ENCODE results near the gene NCAPG.

Gene NCAPG

GRCh38 chr4:17810260-17811077 is at the start of gene NCAPG, which contains the start of gene DCAF16:
Gene NCAPG (plus strand): TSS chr4:17810979. CDS start chr4:17811078, 99 bp downstream.
Gene DCAF16 (minus strand): TSS chr4:17810757. CDS start chr4:17804141, 6,616 bp downstream.
- H3K4me3 ChIP-seq (ENCODE audit: low read length): peak within 1 kb of the TSS; percentile 85
- H3K9me3 ChIP-seq (ENCODE audit: control insufficient read depth, low read length): no peaks in the 10 kb centered on the region
- peaks cover 6% of the 10 kb centered on the region for H3K4me1 ChIP-seq (ENCODE audit: control insufficient read depth, insufficient read depth, low read length)
- no peaks in the 10 kb centered on the region for H3K27me3 ChIP-seq (ENCODE audit: control insufficient read depth, insufficient read depth, low read length)
- H3K9ac ChIP-seq (ENCODE audit: low read length): peak within 1 kb of the TSS; percentile 99
- no peaks in the 10 kb centered on the region for H3K36me3 ChIP-seq (ENCODE audit: control insufficient read depth, insufficient read depth, low read length)

- no peaks in the 10 kb centered on the region for H3K36me3 ChIP-seq (ENCODE audit: control insufficient read depth, insufficient read depth, low read length)
- H3K27me3 ChIP-seq (ENCODE audit: control insufficient read depth, insufficient read depth, low read length): no peaks in the 10 kb centered on the region
- no peaks in the 10 kb centered on the region for H3K9me3 ChIP-seq (ENCODE audit: control insufficient read depth, low read length)
- no peak overlapping the region for H3K9ac ChIP-seq (ENCODE audit: low read length)
- no peaks in the 10 kb centered on the region for H3K4me1 ChIP-seq (ENCODE audit: control insufficient read depth, insufficient read depth, low read length)
- no peak overlapping the region for H3K4me3 ChIP-seq (ENCODE audit: low read length)
These were observed 49.7 kb upstream of the NCAPG start for GRCh38 chr4:17761062-17761461.

GRCh38 chr4:17762726-17763125 is 48.1 kb upstream of the NCAPG start:
- Histone ChIP-seq H3K4me1 (ENCODE audit: control insufficient read depth, insufficient read depth, low read length) (no peaks in the 10 kb centered on the region), H3K27me3 (ENCODE audit: control insufficient read depth, insufficient read depth, low read length) (no peaks in the 10 kb centered on the region), H3K4me3 (ENCODE audit: low read length) (no peak overlapping the region), H3K36me3 (ENCODE audit: control insufficient read depth, insufficient read depth, low read length) (no peaks in the 10 kb centered on the region), H3K9me3 (ENCODE audit: control insufficient read depth, low read length) (no peaks in the 10 kb centered on the region), H3K9ac (ENCODE audit: low read length) (no peak overlapping the region)

GRCh38 chr4:17763416-17763815 is 47.4 kb upstream of the NCAPG start:
- Histone ChIP-seq H3K36me3 (ENCODE audit: control insufficient read depth, insufficient read depth, low read length) (no peaks in the 10 kb centered on the region), H3K4me1 (ENCODE audit: control insufficient read depth, insufficient read depth, low read length) (no peaks in the 10 kb centered on the region), H3K4me3 (ENCODE audit: low read length) (no peak overlapping the region), H3K9me3 (ENCODE audit: control insufficient read depth, low read length) (no peaks in the 10 kb centered on the region), H3K9ac (ENCODE audit: low read length) (no peak overlapping the region), H3K27me3 (ENCODE audit: control insufficient read depth, insufficient read depth, low read length) (no peaks in the 10 kb centered on the region)

- Histone ChIP-seq H3K4me3 (ENCODE audit: low read length) (no peak overlapping the region), H3K36me3 (ENCODE audit: control insufficient read depth, insufficient read depth, low read length) (no peaks in the 10 kb centered on the region), H3K27me3 (ENCODE audit: control insufficient read depth, insufficient read depth, low read length) (no peaks in the 10 kb centered on the region), H3K4me1 (ENCODE audit: control insufficient read depth, insufficient read depth, low read length) (no peaks in the 10 kb centered on the region), H3K9ac (ENCODE audit: low read length) (no peak overlapping the region), H3K9me3 (ENCODE audit: control insufficient read depth, low read length) (no peaks in the 10 kb centered on the region)
These were observed 46.8 kb upstream of the NCAPG start for GRCh38 chr4:17763931-17764330.

GRCh38 chr4:17765514-17766286 is 45.1 kb upstream of the NCAPG start:
- Histone ChIP-seq H3K9me3 (ENCODE audit: control insufficient read depth, low read length) (no peaks in the 10 kb centered on the region), H3K9ac (ENCODE audit: low read length) (no peak overlapping the region), H3K4me1 (ENCODE audit: control insufficient read depth, insufficient read depth, low read length) (no peaks in the 10 kb centered on the region), H3K4me3 (ENCODE audit: low read length) (no peak overlapping the region), H3K36me3 (ENCODE audit: control insufficient read depth, insufficient read depth, low read length) (no peaks in the 10 kb centered on the region), H3K27me3 (ENCODE audit: control insufficient read depth, insufficient read depth, low read length) (no peaks in the 10 kb centered on the region)

- no peak overlapping the region for H3K4me3 ChIP-seq (ENCODE audit: low read length)
- H3K9ac ChIP-seq (ENCODE audit: low read length): no peak overlapping the region
- H3K27me3 ChIP-seq (ENCODE audit: control insufficient read depth, insufficient read depth, low read length): no peaks in the 10 kb centered on the region
- H3K4me1 ChIP-seq (ENCODE audit: control insufficient read depth, insufficient read depth, low read length): no peaks in the 10 kb centered on the region
- no peaks in the 10 kb centered on the region for H3K36me3 ChIP-seq (ENCODE audit: control insufficient read depth, insufficient read depth, low read length)
- H3K9me3 ChIP-seq (ENCODE audit: control insufficient read depth, low read length): no peaks in the 10 kb centered on the region
These were observed 43.8 kb upstream of the NCAPG start for GRCh38 chr4:17766826-17767458.

GRCh38 chr4:17769406-17770174 is 41.2 kb upstream of the NCAPG start:
- Histone ChIP-seq H3K9ac (ENCODE audit: low read length) (no peak overlapping the region), H3K4me1 (ENCODE audit: control insufficient read depth, insufficient read depth, low read length) (no peaks in the 10 kb centered on the region), H3K4me3 (ENCODE audit: low read length) (no peak overlapping the region), H3K9me3 (ENCODE audit: control insufficient read depth, low read length) (no peaks in the 10 kb centered on the region), H3K27me3 (ENCODE audit: control insufficient read depth, insufficient read depth, low read length) (no peaks in the 10 kb centered on the region), H3K36me3 (ENCODE audit: control insufficient read depth, insufficient read depth, low read length) (no peaks in the 10 kb centered on the region)

GRCh38 chr4:17770845-17771244 is 39.9 kb upstream of the NCAPG start:
- Histone ChIP-seq H3K9me3 (ENCODE audit: control insufficient read depth, low read length) (no peaks in the 10 kb centered on the region), H3K4me3 (ENCODE audit: low read length) (no peak overlapping the region), H3K4me1 (ENCODE audit: control insufficient read depth, insufficient read depth, low read length) (no peaks in the 10 kb centered on the region), H3K27me3 (ENCODE audit: control insufficient read depth, insufficient read depth, low read length) (no peaks in the 10 kb centered on the region), H3K9ac (ENCODE audit: low read length) (no peak overlapping the region), H3K36me3 (ENCODE audit: control insufficient read depth, insufficient read depth, low read length) (no peaks in the 10 kb centered on the region)

- no peaks in the 10 kb centered on the region for H3K27me3 ChIP-seq (ENCODE audit: control insufficient read depth, insufficient read depth, low read length)
- no peak overlapping the region for H3K4me3 ChIP-seq (ENCODE audit: low read length)
- H3K36me3 ChIP-seq (ENCODE audit: control insufficient read depth, insufficient read depth, low read length): no peaks in the 10 kb centered on the region
- H3K9me3 ChIP-seq (ENCODE audit: control insufficient read depth, low read length): no peaks in the 10 kb centered on the region
- H3K4me1 ChIP-seq (ENCODE audit: control insufficient read depth, insufficient read depth, low read length): no peaks in the 10 kb centered on the region
- H3K9ac ChIP-seq (ENCODE audit: low read length): no peak overlapping the region
These were observed 39.4 kb upstream of the NCAPG start for GRCh38 chr4:17771284-17771908.

GRCh38 chr4:17773135-17773698 is 37.6 kb upstream of the NCAPG start:
- H3K4me3 ChIP-seq (ENCODE audit: low read length): no peak overlapping the region
- H3K27me3 ChIP-seq (ENCODE audit: control insufficient read depth, insufficient read depth, low read length): no peaks in the 10 kb centered on the region
- no peaks in the 10 kb centered on the region for H3K9me3 ChIP-seq (ENCODE audit: control insufficient read depth, low read length)
- no peak overlapping the region for H3K9ac ChIP-seq (ENCODE audit: low read length)
- H3K36me3 ChIP-seq (ENCODE audit: control insufficient read depth, insufficient read depth, low read length): no peaks in the 10 kb centered on the region
- H3K4me1 ChIP-seq (ENCODE audit: control insufficient read depth, insufficient read depth, low read length): no peaks in the 10 kb centered on the region
